SK-N-SH treated with all-trans-retinoic acid at 6 μM for 48 hours (cell line): ENCODE results near the gene PWWP2A.
A peak's percentile ranks its signal among the peaks of the same experiment; 100 is the strongest.

Source experiments
- ATAC-seq: fragments of 200-7000 bp; cut with Tn5 transposase; 3 replicates; pipeline ENCODE4 v1.9.1; 2020; ENCODE audit warnings: mild to moderate bottlenecking, moderate library complexity
- ARNTL ChIP-seq: fragments of 450-650 bp; formaldehyde crosslinking; IDR thresholded peaks from 2 replicates; pipeline ENCODE4 v1.5.0; 2020; ENCODE audit warnings: low read depth, mild to moderate bottlenecking, moderate library complexity, borderline replicate concordance
- BACH2 ChIP-seq: fragments of 250-450 bp; sonication (Bioruptor Pico); IDR thresholded peaks from 2 replicates; pipeline ENCODE4 v1.9.0; 2021; ENCODE audit warnings: mild to moderate bottlenecking, borderline replicate concordance
- CSDC2 ChIP-seq: fragments of 250-450 bp; sonication (Bioruptor Pico); IDR thresholded peaks from 2 replicates; pipeline ENCODE4 v1.5.0; 2020; ENCODE audit warnings: mild to moderate bottlenecking, moderate library complexity
- ESRRG ChIP-seq: fragments of 250-450 bp; sonication (Bioruptor Pico); IDR thresholded peaks from 2 replicates; pipeline ENCODE4 v1.6.1; 2021; ENCODE audit warnings: mild to moderate bottlenecking
- GLIS3 ChIP-seq: fragments of 250-450 bp; sonication (Bioruptor Pico); IDR thresholded peaks from 2 replicates; pipeline ENCODE4 v1.5.0; 2020; ENCODE audit warnings: mild to moderate bottlenecking, moderate library complexity
- ISL1 ChIP-seq: fragments of 250-450 bp; sonication (Bioruptor Pico); IDR thresholded peaks from 2 replicates; pipeline ENCODE4 v2.1.2; 2022; ENCODE audit warnings: mild to moderate bottlenecking, moderate library complexity
- OSR1 ChIP-seq: fragments of 250-450 bp; sonication (Bioruptor Pico); IDR thresholded peaks from 2 replicates; pipeline ENCODE4 v1.8.0; 2022; ENCODE audit warnings: moderate library complexity, mild to moderate bottlenecking, inconsistent platforms
- PPARA ChIP-seq: fragments of 250-450 bp; sonication (Bioruptor Pico); IDR thresholded peaks from 2 replicates; pipeline ENCODE4 v1.5.0; 2020; ENCODE audit warnings: mild to moderate bottlenecking, borderline replicate concordance
- RARB ChIP-seq: fragments of 250-450 bp; sonication (Bioruptor Pico); IDR thresholded peaks from 2 replicates; pipeline ENCODE4 v1.8.0; 2021; ENCODE audit warnings: mild to moderate bottlenecking, moderate library complexity
- SNAI2 ChIP-seq: fragments of 250-450 bp; sonication (Bioruptor Pico); IDR thresholded peaks from 2 replicates; pipeline ENCODE4 v1.5.0; 2020; ENCODE audit warnings: mild to moderate bottlenecking, moderate library complexity
- TCF4 ChIP-seq: fragments of 250-450 bp; sonication (Bioruptor Pico); IDR thresholded peaks from 2 replicates; pipeline ENCODE4 v1.8.0; 2021; ENCODE audit warnings: mild to moderate bottlenecking, moderate library complexity, borderline replicate concordance
- TOX ChIP-seq: fragments of 250-450 bp; sonication (Bioruptor Pico); IDR thresholded peaks from 2 replicates; pipeline ENCODE4 v1.8.0; 2021; ENCODE audit warnings: mild to moderate bottlenecking, moderate library complexity, borderline replicate concordance
- ZC3H10 ChIP-seq: fragments of 250-450 bp; sonication (Bioruptor Pico); IDR thresholded peaks from 2 replicates; pipeline ENCODE4 v1.5.1; 2021; ENCODE audit warnings: mild to moderate bottlenecking, moderate library complexity
- ZFP3 ChIP-seq: fragments of 250-450 bp; sonication (Bioruptor Pico); IDR thresholded peaks from 2 replicates; pipeline ENCODE4 v1.5.0; 2020; ENCODE audit warnings: mild to moderate bottlenecking, moderate library complexity
- ZFP30 ChIP-seq: fragments of 450-650 bp; formaldehyde crosslinking; IDR thresholded peaks from 2 replicates; pipeline ENCODE4 v1.5.0; 2022; ENCODE audit warnings: mild to moderate bottlenecking, moderate library complexity
- ZNF565 ChIP-seq: fragments of 450-650 bp; formaldehyde crosslinking; conservative IDR thresholded peaks from 2 replicates; pipeline ENCODE4 v1.5.0; 2020; ENCODE audit warnings: low read depth, mild to moderate bottlenecking, moderate library complexity
- ZNF8 ChIP-seq: fragments of 450-650 bp; formaldehyde crosslinking; IDR thresholded peaks from 2 replicates; pipeline ENCODE4 v1.5.0; 2020; ENCODE audit warnings: mild to moderate bottlenecking, moderate library complexity
- TF ChIP-seq, protein P1 (sequence below): fragments of 250-450 bp; sonication (Bioruptor Pico); IDR thresholded peaks from 2 replicates; pipeline ENCODE4 v1.5.0; 2020; ENCODE audit warnings: mild to moderate bottlenecking, moderate library complexity
- TF ChIP-seq, protein P2 (sequence below): fragments of 250-450 bp; sonication (Bioruptor Pico); IDR thresholded peaks from 2 replicates; pipeline ENCODE4 v1.8.0; 2021; ENCODE audit warnings: low read depth, mild to moderate bottlenecking, moderate library complexity, borderline replicate concordance
- TF ChIP-seq, protein P3 (sequence below): fragments of 250-450 bp; sonication (Bioruptor Pico); IDR thresholded peaks from 2 replicates; pipeline ENCODE4 v1.8.0; 2020; ENCODE audit warnings: mild to moderate bottlenecking, moderate library complexity, borderline replicate concordance
- TF ChIP-seq, protein P4 (sequence below): fragments of 250-450 bp; sonication (Bioruptor Pico); IDR thresholded peaks from 2 replicates; pipeline ENCODE4 v1.5.1; 2020; ENCODE audit warnings: low read depth, mild to moderate bottlenecking, moderate library complexity

Gene PWWP2A, protein sequence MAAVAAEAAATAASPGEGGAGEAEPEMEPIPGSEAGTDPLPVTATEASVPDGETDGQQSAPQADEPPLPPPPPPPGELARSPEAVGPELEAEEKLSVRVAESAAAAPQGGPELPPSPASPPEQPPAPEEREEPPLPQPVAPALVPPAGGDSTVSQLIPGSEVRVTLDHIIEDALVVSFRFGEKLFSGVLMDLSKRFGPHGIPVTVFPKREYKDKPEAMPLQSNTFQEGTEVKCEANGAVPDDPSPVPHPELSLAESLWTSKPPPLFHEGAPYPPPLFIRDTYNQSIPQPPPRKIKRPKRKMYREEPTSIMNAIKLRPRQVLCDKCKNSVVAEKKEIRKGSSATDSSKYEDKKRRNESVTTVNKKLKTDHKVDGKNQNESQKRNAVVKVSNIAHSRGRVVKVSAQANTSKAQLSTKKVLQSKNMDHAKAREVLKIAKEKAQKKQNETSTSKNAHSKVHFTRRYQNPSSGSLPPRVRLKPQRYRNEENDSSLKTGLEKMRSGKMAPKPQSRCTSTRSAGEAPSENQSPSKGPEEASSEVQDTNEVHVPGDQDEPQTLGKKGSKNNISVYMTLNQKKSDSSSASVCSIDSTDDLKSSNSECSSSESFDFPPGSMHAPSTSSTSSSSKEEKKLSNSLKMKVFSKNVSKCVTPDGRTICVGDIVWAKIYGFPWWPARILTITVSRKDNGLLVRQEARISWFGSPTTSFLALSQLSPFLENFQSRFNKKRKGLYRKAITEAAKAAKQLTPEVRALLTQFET

GRCh38 chr5:160119142-160119904, at the start of gene PWWP2A:
Gene PWWP2A (minus strand): TSS chr5:160119450. CDS start chr5:160119388, 62 bp downstream.
- peak; percentile 95 for ATAC-seq
- TF ChIP-seq CSDC2 (CRISPR knock-in tag) (no peak), GLIS3 (CRISPR knock-in tag) (0 out of 2 replicates have a peak, but pooled peaks have one; percentile 16), ZNF565 (no peak), OSR1 (CRISPR knock-in tag) (no peak), ZNF8 (0 out of 2 replicates have a peak, but pooled peaks have one; percentile 55)
- TF ChIP-seq, protein P1, sequence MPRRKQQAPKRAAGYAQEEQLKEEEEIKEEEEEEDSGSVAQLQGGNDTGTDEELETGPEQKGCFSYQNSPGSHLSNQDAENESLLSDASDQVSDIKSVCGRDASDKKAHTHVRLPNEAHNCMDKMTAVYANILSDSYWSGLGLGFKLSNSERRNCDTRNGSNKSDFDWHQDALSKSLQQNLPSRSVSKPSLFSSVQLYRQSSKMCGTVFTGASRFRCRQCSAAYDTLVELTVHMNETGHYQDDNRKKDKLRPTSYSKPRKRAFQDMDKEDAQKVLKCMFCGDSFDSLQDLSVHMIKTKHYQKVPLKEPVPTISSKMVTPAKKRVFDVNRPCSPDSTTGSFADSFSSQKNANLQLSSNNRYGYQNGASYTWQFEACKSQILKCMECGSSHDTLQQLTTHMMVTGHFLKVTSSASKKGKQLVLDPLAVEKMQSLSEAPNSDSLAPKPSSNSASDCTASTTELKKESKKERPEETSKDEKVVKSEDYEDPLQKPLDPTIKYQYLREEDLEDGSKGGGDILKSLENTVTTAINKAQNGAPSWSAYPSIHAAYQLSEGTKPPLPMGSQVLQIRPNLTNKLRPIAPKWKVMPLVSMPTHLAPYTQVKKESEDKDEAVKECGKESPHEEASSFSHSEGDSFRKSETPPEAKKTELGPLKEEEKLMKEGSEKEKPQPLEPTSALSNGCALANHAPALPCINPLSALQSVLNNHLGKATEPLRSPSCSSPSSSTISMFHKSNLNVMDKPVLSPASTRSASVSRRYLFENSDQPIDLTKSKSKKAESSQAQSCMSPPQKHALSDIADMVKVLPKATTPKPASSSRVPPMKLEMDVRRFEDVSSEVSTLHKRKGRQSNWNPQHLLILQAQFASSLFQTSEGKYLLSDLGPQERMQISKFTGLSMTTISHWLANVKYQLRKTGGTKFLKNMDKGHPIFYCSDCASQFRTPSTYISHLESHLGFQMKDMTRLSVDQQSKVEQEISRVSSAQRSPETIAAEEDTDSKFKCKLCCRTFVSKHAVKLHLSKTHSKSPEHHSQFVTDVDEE (CRISPR knock-in tag) = 0 out of 2 replicates have a peak, but pooled peaks have one; percentile 15

GRCh38 chr5:160167624-160168165, 48.4 kb upstream of the PWWP2A start:
- ATAC-seq = no peak
- TF ChIP-seq, protein P2, sequence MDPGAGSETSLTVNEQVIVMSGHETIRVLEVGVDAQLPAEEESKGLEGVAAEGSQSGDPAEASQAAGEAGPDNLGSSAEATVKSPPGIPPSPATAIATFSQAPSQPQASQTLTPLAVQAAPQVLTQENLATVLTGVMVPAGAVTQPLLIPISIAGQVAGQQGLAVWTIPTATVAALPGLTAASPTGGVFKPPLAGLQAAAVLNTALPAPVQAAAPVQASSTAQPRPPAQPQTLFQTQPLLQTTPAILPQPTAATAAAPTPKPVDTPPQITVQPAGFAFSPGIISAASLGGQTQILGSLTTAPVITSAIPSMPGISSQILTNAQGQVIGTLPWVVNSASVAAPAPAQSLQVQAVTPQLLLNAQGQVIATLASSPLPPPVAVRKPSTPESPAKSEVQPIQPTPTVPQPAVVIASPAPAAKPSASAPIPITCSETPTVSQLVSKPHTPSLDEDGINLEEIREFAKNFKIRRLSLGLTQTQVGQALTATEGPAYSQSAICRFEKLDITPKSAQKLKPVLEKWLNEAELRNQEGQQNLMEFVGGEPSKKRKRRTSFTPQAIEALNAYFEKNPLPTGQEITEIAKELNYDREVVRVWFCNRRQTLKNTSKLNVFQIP = no peak
- TF ChIP-seq ZNF8 (no peak), ZFP30 (CRISPR knock-in tag) (no peak), TCF4 (CRISPR knock-in tag) (no peak), TOX (CRISPR knock-in tag) (no peak), PPARA (CRISPR knock-in tag) (no peak), CSDC2 (CRISPR knock-in tag) (no peak), ARNTL (CRISPR knock-in tag) (no peak), ZC3H10 (CRISPR knock-in tag) (no peak), BACH2 (CRISPR knock-in tag) (no peak), ZFP3 (CRISPR knock-in tag) (no peak)
- TF ChIP-seq, protein P3, sequence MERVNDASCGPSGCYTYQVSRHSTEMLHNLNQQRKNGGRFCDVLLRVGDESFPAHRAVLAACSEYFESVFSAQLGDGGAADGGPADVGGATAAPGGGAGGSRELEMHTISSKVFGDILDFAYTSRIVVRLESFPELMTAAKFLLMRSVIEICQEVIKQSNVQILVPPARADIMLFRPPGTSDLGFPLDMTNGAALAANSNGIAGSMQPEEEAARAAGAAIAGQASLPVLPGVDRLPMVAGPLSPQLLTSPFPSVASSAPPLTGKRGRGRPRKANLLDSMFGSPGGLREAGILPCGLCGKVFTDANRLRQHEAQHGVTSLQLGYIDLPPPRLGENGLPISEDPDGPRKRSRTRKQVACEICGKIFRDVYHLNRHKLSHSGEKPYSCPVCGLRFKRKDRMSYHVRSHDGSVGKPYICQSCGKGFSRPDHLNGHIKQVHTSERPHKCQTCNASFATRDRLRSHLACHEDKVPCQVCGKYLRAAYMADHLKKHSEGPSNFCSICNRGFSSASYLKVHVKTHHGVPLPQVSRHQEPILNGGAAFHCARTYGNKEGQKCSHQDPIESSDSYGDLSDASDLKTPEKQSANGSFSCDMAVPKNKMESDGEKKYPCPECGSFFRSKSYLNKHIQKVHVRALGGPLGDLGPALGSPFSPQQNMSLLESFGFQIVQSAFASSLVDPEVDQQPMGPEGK (CRISPR knock-in tag) = no peak
- TF ChIP-seq, protein P4, sequence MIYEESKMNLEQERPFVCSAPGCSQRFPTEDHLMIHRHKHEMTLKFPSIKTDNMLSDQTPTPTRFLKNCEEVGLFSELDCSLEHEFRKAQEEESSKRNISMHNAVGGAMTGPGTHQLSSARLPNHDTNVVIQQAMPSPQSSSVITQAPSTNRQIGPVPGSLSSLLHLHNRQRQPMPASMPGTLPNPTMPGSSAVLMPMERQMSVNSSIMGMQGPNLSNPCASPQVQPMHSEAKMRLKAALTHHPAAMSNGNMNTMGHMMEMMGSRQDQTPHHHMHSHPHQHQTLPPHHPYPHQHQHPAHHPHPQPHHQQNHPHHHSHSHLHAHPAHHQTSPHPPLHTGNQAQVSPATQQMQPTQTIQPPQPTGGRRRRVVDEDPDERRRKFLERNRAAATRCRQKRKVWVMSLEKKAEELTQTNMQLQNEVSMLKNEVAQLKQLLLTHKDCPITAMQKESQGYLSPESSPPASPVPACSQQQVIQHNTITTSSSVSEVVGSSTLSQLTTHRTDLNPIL (CRISPR knock-in tag) = no peak

- no peak for ATAC-seq
- TF ChIP-seq PPARA (CRISPR knock-in tag) (no peak), RARB (CRISPR knock-in tag) (no peak), ZFP30 (CRISPR knock-in tag) (no peak), SNAI2 (CRISPR knock-in tag) (no peak), TCF4 (CRISPR knock-in tag) (no peak), ISL1 (CRISPR knock-in tag) (0 out of 2 replicates have a peak, but pooled peaks have one; percentile 13), ESRRG (CRISPR knock-in tag) (no peak)
- TF ChIP-seq, protein P2 = no peak
- TF ChIP-seq, protein P3 (CRISPR knock-in tag) = no peak
These were observed 47.8 kb upstream of the PWWP2A start for GRCh38 chr5:160166973-160167623.
